Thoracic aorta (tissue), 2 donors: ENCODE results near the gene COPS6. TPM values are rescaled to one million over a fixed set of nuclear protein-coding genes. Genes with fewer than 3 reads are reported as not detected.

Experiments
- ATAC-seq: fragments of 150-250 bp; one replicate; pipeline ENCODE4 v1.8.0; 2017; ENCODE audit warnings: low read depth; ENCODE audit not compliant: insufficient number of reproducible peaks, low FRiP score
- DNase-seq: peaks from one replicate; pipeline ENCODE4 v3.0.0-alpha.2; 2020; ENCODE audit warnings: low spot score
- H3K27ac ChIP-seq, 2 donors: fragments of 200-600 bp; sonication (generic); 1 replicate in 1 of 2; 2 replicates in 1 of 2; pipeline ENCODE4 v1.5.1; 2016; ENCODE audit warnings: mild to moderate bottlenecking in 2 of 2, moderate library complexity in 2 of 2
- H3K27me3 ChIP-seq: fragments of 200-600 bp; sonication (generic); replicated peaks from 2 replicates; pipeline ENCODE4 v1.6.0; 2016; ENCODE audit warnings: mild to moderate bottlenecking; ENCODE audit not compliant: insufficient read depth
- H3K36me3 ChIP-seq: fragments of 200-600 bp; sonication (generic); one replicate; pipeline ENCODE4 v1.5.1; 2016
- H3K4me1 ChIP-seq, 2 donors: fragments of 200-600 bp; sonication (generic); 1 replicate in 1 of 2; 2 replicates in 1 of 2; pipeline versions ENCODE4 v1.5.1 to v1.6.0; 2016; ENCODE audit warnings: low read depth in 2 of 2, mild to moderate bottlenecking in 1 of 2; ENCODE audit not compliant: control insufficient read depth in 1 of 2
- H3K4me3 ChIP-seq: fragments of 200-600 bp; sonication (generic); 2 replicates; pipeline ENCODE4 v1.5.1; 2016; ENCODE audit warnings: mild to moderate bottlenecking
- H3K9me3 ChIP-seq: fragments of 200-600 bp; sonication (generic); 2 replicates; pipeline ENCODE4 v1.5.1; 2016
- total RNA-seq, 2 donors: library from RNA; depleted of rRNA; stranded (reverse); fragments of >200 nt; gene quantifications; one replicate each; pipeline versions ENCODE4 v1.1.0 to v1.2.3, GENCODE V29; 2016
- TF ChIP-seq, protein P1 (sequence below): fragments of 200-600 bp; sonication (generic); IDR thresholded peaks from one replicate; pipeline ENCODE4 v1.5.1; 2019; ENCODE audit warnings: antibody characterized with exemption

COPS6 gene
- total RNA-seq, 2 donors from 2014 or later: 40.4 to 76.2 TPM

DNA sequence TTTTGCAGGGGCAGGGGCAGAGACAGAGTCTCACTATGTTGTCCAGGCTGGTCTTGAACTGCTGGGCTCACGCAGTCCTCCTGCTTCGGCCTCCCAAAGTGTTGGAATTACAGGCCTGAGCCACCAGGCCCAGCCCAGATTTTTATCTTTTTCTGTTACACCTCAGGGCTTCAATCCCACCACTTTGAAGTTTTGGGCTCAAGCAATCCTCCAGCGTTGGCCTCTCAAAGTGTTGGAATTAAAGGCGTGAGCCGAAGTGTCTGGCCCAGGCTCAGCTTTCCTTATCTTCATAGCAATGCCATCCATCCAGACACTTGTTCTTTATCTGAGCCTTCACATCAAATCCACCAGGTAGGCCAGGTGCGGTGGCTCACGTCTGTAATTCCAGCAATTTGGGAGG, 26.3 kb downstream of the COPS6 start:
- ATAC-seq (no peak), DNase-seq (no peak)
- Histone ChIP-seq H3K9me3 (no peaks in the 10 kb centered on the region), H3K4me3 (no peak overlapping the region), H3K27me3 (no peaks in the 10 kb centered on the region), H3K4me1 (peaks cover 4 to 8% of the 10 kb centered on the region in 2 donors), H3K36me3 (peaks cover 30% of the 10 kb centered on the region), H3K27ac (no peak overlapping the region)
- TF ChIP-seq, protein P1, sequence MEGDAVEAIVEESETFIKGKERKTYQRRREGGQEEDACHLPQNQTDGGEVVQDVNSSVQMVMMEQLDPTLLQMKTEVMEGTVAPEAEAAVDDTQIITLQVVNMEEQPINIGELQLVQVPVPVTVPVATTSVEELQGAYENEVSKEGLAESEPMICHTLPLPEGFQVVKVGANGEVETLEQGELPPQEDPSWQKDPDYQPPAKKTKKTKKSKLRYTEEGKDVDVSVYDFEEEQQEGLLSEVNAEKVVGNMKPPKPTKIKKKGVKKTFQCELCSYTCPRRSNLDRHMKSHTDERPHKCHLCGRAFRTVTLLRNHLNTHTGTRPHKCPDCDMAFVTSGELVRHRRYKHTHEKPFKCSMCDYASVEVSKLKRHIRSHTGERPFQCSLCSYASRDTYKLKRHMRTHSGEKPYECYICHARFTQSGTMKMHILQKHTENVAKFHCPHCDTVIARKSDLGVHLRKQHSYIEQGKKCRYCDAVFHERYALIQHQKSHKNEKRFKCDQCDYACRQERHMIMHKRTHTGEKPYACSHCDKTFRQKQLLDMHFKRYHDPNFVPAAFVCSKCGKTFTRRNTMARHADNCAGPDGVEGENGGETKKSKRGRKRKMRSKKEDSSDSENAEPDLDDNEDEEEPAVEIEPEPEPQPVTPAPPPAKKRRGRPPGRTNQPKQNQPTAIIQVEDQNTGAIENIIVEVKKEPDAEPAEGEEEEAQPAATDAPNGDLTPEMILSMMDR: no peak

DNA sequence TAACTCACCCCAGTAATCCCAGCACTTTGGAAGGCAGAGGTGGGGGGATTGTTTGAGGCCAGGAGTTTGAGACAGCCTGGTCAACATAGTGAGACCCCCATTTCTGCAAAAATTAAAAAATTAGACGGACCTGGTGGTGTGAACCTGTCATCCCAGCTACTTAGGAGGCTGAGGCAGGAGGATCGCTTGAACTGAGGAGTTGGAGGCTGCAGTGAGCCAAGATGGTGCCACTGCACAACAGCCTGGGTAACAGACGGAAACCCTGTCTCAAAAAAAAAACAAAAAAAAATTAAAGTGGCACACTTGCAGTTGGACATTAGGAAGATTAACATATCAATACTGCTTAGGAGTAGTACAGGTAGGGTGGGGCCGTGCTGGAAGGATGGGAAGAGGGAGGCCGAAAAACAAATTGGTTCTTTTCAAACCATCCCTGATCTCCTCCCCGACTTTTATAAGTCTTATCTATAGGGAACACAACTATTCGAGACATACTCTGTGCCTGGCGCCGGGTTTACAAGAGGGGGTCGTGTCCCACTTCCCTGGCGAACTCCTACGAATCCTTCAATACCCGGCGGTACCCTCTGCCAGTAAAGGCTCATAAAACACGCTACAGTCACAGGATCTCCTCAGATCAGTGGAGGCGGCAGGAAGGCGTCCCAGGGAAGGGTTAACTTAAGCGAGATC, 29.8 kb downstream of the COPS6 start:
- no peak for ATAC-seq
- peaks cover 5% of the 10 kb centered on the region for H3K36me3 ChIP-seq
- DNase-seq: no peak
- no peaks in the 10 kb centered on the region for H3K27me3 ChIP-seq
- peak overlapping the region; percentile 84 for H3K4me3 ChIP-seq
- peaks cover 11 to 16% of the 10 kb centered on the region in 2 donors for H3K4me1 ChIP-seq
- no peaks in the 10 kb centered on the region for H3K9me3 ChIP-seq
- TF ChIP-seq, protein P1: no peak
- H3K27ac ChIP-seq: peak overlapping the region; percentile 85 to 87

DNA sequence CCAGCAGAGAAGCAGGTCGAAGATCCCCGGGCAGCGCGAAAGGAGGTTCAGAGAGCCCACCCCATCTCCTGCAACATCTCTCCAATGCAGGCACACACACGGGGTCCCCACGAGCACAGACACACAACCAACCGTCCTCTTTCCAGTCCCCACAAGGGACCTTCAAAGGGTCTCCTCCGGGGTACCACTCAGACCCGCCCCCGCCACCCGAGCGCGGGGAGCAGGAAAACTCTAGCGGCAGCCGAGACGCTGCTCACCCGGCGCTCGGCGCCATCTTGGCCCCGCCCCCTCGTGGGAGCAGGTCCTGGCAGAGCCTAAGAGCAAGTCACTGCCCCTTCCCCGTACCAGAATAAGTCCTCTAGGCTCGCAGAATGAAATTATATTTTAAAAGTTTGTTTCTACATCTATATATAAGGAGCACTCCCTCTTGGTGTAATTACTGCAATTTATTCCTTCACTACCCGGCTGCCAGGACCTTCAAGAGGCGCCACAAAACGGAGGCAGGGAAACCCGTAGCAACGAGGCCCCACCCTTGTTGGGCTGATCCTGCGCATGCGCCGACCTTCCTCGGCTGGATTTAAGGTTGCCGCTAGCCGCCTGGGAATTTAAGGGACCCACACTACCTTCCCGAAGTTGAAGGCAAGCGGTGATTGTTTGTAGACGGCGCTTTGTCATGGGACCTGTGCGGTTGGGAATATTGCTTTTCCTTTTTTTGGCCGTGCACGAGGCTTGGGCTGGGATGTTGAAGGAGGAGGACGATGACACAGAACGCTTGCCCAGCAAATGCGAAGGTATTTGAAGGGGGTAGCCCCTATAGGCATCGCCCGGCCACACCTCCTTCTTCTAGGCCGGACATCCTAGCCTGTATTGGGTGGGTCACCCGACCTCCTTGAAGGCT, 30.6 kb downstream of the COPS6 start, which contains the start of the genes CNPY4 and TAF6:
Gene CNPY4 (plus strand): TSS at position 563 of the 898 bp plus-strand sequence. CDS start 111 bp downstream, at position 674.
Gene TAF6 (minus strand): TSS at position 287 of the 898 bp plus-strand sequence. CDS start 5,149 bp downstream, outside the sequence.
- H3K27ac ChIP-seq: peak within 1 kb of the TSS; percentile 85 to 87
- H3K4me3 ChIP-seq: peak within 1 kb of the TSS; percentile 84
- peak; percentile 84 for DNase-seq
- H3K9me3 ChIP-seq: no peaks in the 10 kb centered on the region
- H3K27me3 ChIP-seq: no peaks in the 10 kb centered on the region
- peak; percentile 93 for ATAC-seq
- peaks cover 11 to 16% of the 10 kb centered on the region in 2 donors for H3K4me1 ChIP-seq
- H3K36me3 ChIP-seq: no peaks in the 10 kb centered on the region
- TF ChIP-seq, protein P1: peak; percentile 27

DNA sequence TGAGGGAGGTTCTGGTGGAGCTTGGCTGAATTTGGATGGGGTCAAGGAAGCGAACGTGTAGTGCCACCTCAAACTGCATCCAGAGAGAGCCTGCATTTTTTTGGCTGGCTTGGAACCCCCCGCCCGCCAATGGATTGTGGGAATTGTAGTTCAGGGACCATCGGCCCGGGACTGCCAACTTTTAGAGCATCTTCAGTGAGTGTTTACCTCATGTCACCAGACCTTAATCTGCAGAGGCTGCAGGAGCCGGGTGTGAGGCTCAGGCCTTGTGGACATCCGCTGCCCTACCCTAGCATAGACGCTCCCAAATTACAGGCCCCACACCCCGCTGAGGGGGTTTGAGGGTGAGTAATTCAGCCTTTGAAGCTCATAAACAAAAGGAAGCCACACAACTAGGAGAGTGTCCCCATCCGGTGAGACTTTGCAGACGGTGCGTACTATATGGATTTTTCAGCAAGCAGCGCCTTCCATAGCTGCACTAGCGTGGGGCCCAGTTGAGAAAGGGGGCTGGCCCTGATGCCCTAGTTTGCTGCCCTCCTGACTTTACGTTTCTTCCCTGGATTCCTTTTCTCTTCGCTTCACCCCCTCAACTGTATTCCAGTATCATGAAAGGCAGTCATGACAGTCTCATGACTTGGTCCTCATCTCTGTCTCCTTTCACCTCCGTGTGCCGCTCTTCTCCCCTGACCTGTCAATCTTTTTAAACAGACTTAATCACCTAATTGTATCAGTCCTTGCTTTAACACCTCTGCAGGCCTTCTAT, 31.4 kb downstream of the COPS6 start:
- Histone ChIP-seq H3K4me1 (peaks cover 11 to 19% of the 10 kb centered on the region in 2 donors), H3K27ac (peak overlapping the region; percentile 85 to 87), H3K36me3 (no peaks in the 10 kb centered on the region), H3K27me3 (no peaks in the 10 kb centered on the region), H3K4me3 (peak overlapping the region; percentile 84), H3K9me3 (no peaks in the 10 kb centered on the region)
- DNase-seq (no peak), ATAC-seq (peak; percentile 46)
- TF ChIP-seq, protein P1: no peak
